Measurements from ENCODE around the gene TENM3.

- TF ChIP-seq, protein P1, sequence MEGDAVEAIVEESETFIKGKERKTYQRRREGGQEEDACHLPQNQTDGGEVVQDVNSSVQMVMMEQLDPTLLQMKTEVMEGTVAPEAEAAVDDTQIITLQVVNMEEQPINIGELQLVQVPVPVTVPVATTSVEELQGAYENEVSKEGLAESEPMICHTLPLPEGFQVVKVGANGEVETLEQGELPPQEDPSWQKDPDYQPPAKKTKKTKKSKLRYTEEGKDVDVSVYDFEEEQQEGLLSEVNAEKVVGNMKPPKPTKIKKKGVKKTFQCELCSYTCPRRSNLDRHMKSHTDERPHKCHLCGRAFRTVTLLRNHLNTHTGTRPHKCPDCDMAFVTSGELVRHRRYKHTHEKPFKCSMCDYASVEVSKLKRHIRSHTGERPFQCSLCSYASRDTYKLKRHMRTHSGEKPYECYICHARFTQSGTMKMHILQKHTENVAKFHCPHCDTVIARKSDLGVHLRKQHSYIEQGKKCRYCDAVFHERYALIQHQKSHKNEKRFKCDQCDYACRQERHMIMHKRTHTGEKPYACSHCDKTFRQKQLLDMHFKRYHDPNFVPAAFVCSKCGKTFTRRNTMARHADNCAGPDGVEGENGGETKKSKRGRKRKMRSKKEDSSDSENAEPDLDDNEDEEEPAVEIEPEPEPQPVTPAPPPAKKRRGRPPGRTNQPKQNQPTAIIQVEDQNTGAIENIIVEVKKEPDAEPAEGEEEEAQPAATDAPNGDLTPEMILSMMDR (IDR thresholded peaks at IDR 0.05), result no peak
- TF ChIP-seq POLR2A (IDR thresholded peaks at IDR 0.05), result no peak
Measured at GRCh38 chr4:182593864-182594263, 350.7 kb downstream of the TENM3 start.

Measured in uterus (tissue), 2 donors.